ENCODE data around the gene C19orf18. TPM values are rescaled to one million over a fixed set of nuclear protein-coding genes. Genes with fewer than 3 reads are reported as not detected.

The C19orf18 gene
- total RNA-seq, 1 experiment from 2014 or later = 1.1 TPM

GRCh38 chr19:58003174-58003828 lies 29.0 kb upstream of the C19orf18 start:
- TF ChIP-seq JUN (CRISPR knock-in tag; IDR thresholded peaks at IDR 0.05) (0 out of 2 replicates have a peak, but pooled peaks have one; percentile 36), ZNF671 (CRISPR knock-in tag; IDR thresholded peaks at IDR 0.05) (no peak), PREB (CRISPR knock-in tag; IDR thresholded peaks at IDR 0.05; ENCODE audit: borderline replicate concordance) (peak; percentile 46; the same call in 1 of the 2 replicates), ZNF121 (CRISPR knock-in tag; IDR thresholded peaks at IDR 0.05) (peak; percentile 78; the same call in 1 of the 2 replicates)
- H3K4me1 Mint-ChIP-seq = peaks cover 22% of the 10 kb centered on the region
- H3K27me3 Mint-ChIP-seq (ENCODE audit: low read depth) = no peaks in the 10 kb centered on the region
- ChIA-PET CTCF (interaction anchor here (0.9 to 2.2 kb wide), 7 partner anchors 18 to 152 kb away, joined by 3 to 12 read pairs (median 6); no protein-coding TSS in a partner anchor), POLR2A (interaction anchor here (0.6 to 2.6 kb wide), 13 partner anchors 18 to 294 kb away, joined by 3 to 13 read pairs (median 5); partner anchors contain the start of genes ZNF135, ZNF274, ZNF329 and ZNF417)
- no peak for DNase-seq (ENCODE audit: low spot score)
- H3K27ac Mint-ChIP-seq = peak overlapping the region; percentile 91
- ATAC-seq = peak; percentile 5
- no peaks in the 10 kb centered on the region for H3K9me3 Mint-ChIP-seq
- peak overlapping the region; percentile 95 for H3K4me3 Mint-ChIP-seq
- peaks cover 65% of the 10 kb centered on the region for H3K36me3 Mint-ChIP-seq

- Mint-ChIP-seq H3K27ac (peak within 1 kb of the TSS; percentile 91), H3K36me3 (peaks cover 72% of the 10 kb centered on the region), H3K4me1 (peaks cover 22% of the 10 kb centered on the region), H3K4me3 (peak within 1 kb of the TSS; percentile 95), H3K9me3 (no peaks in the 10 kb centered on the region), H3K27me3 (ENCODE audit: low read depth) (no peaks in the 10 kb centered on the region)
- DNase-seq (ENCODE audit: low spot score) (peak; percentile 86), ATAC-seq (peak; percentile 90)
- CTCF ChIA-PET = interaction anchor here (0.8 to 2.2 kb wide), 11 partner anchors 19 to 153 kb away, joined by 3 to 12 read pairs (median 3); partner anchors contain the start of genes ZNF329 and ZNF417
- POLR2A ChIA-PET = interaction anchor here (0.6 to 2.6 kb wide), 18 partner anchors 12 to 293 kb away, joined by 3 to 13 read pairs (median 4); partner anchors contain the start of genes ZNF135, ZNF274, ZNF329 and ZNF417
- TF ChIP-seq MLX (CRISPR knock-in tag; IDR thresholded peaks at IDR 0.05) (no peak), ZNF232 (CRISPR knock-in tag; IDR thresholded peaks at IDR 0.05) (peak; percentile 69; the same call in 1 of the 2 replicates), IRF1 (CRISPR knock-in tag; IDR thresholded peaks at IDR 0.05) (no peak), CBFB (CRISPR knock-in tag; IDR thresholded peaks at IDR 0.05; ENCODE audit: low read depth) (no peak), SMAD4 (CRISPR knock-in tag; IDR thresholded peaks at IDR 0.05) (0 out of 2 replicates have a peak, but pooled peaks have one; percentile 44), FOXK1 (CRISPR knock-in tag; IDR thresholded peaks at IDR 0.05) (peak; percentile 84), TEAD1 (CRISPR knock-in tag; IDR thresholded peaks at IDR 0.05) (0 out of 2 replicates have a peak, but pooled peaks have one; percentile 41), E2F1 (CRISPR knock-in tag; IDR thresholded peaks at IDR 0.05) (peak; percentile 57; the same call in 1 of the 2 replicates), E2F5 (CRISPR knock-in tag; IDR thresholded peaks at IDR 0.05) (peak; percentile 69; the same call in 1 of the 2 replicates), IRF2 (CRISPR knock-in tag; IDR thresholded peaks at IDR 0.05; ENCODE audit: borderline replicate concordance, low read depth) (no peak), USF1 (CRISPR knock-in tag; IDR thresholded peaks at IDR 0.05) (0 out of 2 replicates have a peak, but pooled peaks have one; percentile 30), TP53 (CRISPR knock-in tag; IDR thresholded peaks at IDR 0.05) (peak; percentile 57; the same call in 1 of the 2 replicates), NFYB (CRISPR knock-in tag; conservative IDR thresholded peaks at IDR 0.05; ENCODE audit: low read depth) (no peak; the same call in 1 of the 2 replicates), ZNF512 (CRISPR knock-in tag; IDR thresholded peaks at IDR 0.05; ENCODE audit: borderline replicate concordance) (no peak), ZBTB21 (CRISPR knock-in tag; IDR thresholded peaks at IDR 0.05; ENCODE audit: borderline replicate concordance) (no peak)
Observed at GRCh38 chr19:58002384-58003173, 28.2 kb upstream of the C19orf18 start, which contains the start of gene ZNF606. Gene ZNF606, minus strand, starts transcription at chr19:58002820. Its CDS starts 1,501 bp downstream, at chr19:58001319.

All from WTC11 (cell line).